ENCODE results near the gene SMARCAL1. TPM values are rescaled to one million over a fixed set of nuclear protein-coding genes. Genes with fewer than 3 reads are reported as not detected.

SMARCAL1 gene
- total RNA-seq, 2 donors from 2014 or later, result 9.9 to 27.7 TPM

GRCh38 chr2:216498379-216499352 is 86.4 kb downstream of the SMARCAL1 start, which contains the start of gene RPL37A:
Gene RPL37A (plus strand): TSS chr2:216498844. CDS start chr2:216498875, 31 bp downstream.
- intact Hi-C loops (cut with DNase I), result no loop called here
- H3K4me3 ChIP-seq, result peak within 1 kb of the TSS; percentile 59 to 79
- TF ChIP-seq POLR2A (IDR thresholded peaks at IDR 0.05) (peak; percentile 79 to 97 (median 97)), CTCF (IDR thresholded peaks at IDR 0.05) (peak in 1 of 7 experiments; percentile 5)
- ATAC-seq, result peak; percentile 99
- peaks cover 0 to 20% of the 10 kb centered on the region in 2 donors for H3K36me3 ChIP-seq (replicated peaks in 1 of 2; ENCODE audit: insufficient read depth in 1 of 2, low read depth in 2 of 2)
- peak; percentile 93 to 95 (median 95) for DNase-seq
- H3K27me3 ChIP-seq, result no peaks in the 10 kb centered on the region
- WGBS, 2 donors, result 0 to 1% methylated on average over 46 to 54 of the region's 54 CpGs
- H3K9me3 ChIP-seq, result no peaks in the 10 kb centered on the region
- H3K4me1 ChIP-seq, result peaks cover 34% of the 10 kb centered on the region
- H3K27ac ChIP-seq, result peak within 1 kb of the TSS; percentile 62 to 79 (median 72)

GRCh38 chr2:216499641-216500218 is 87.4 kb downstream of the SMARCAL1 start:
- Histone ChIP-seq H3K9me3 (no peaks in the 10 kb centered on the region), H3K27ac (peak overlapping the region in 3 of 4 donors; percentile 67 to 79 (median 77)), H3K4me3 (peak overlapping the region; percentile 59 to 79), H3K4me1 (peaks cover 34% of the 10 kb centered on the region), H3K27me3 (no peaks in the 10 kb centered on the region), H3K36me3 (replicated peaks in 1 of 2; ENCODE audit: insufficient read depth in 1 of 2, low read depth in 2 of 2) (peaks cover 0 to 23% of the 10 kb centered on the region in 2 donors)
- ATAC-seq (no peak), DNase-seq (no peak)
- intact Hi-C loops (cut with DNase I), result no loop called here
- TF ChIP-seq POLR2A (IDR thresholded peaks at IDR 0.05) (no peak), CTCF (IDR thresholded peaks at IDR 0.05) (no peak)
- 12 to 16% methylated on average over 6 of the region's 6 CpGs for WGBS, 2 donors

GRCh38 chr2:216500572-216500971 is 88.3 kb downstream of the SMARCAL1 start:
- WGBS, 2 donors, result 87 to 88% methylated on average over 2 of the region's 2 CpGs
- peaks cover 0 to 23% of the 10 kb centered on the region in 2 donors for H3K36me3 ChIP-seq (replicated peaks in 1 of 2; ENCODE audit: insufficient read depth in 1 of 2, low read depth in 2 of 2)
- no peaks in the 10 kb centered on the region for H3K27me3 ChIP-seq
- H3K4me3 ChIP-seq, result no peak overlapping the region
- ATAC-seq (no peak), DNase-seq (no peak)
- intact Hi-C loops (cut with DNase I), result no loop called here
- no peak overlapping the region for H3K27ac ChIP-seq
- peaks cover 34% of the 10 kb centered on the region for H3K4me1 ChIP-seq
- no peaks in the 10 kb centered on the region for H3K9me3 ChIP-seq
- no peak for TF ChIP-seq POLR2A (IDR thresholded peaks at IDR 0.05)
- no peak for TF ChIP-seq CTCF (IDR thresholded peaks at IDR 0.05)

GRCh38 chr2:216501854-216502253 is 89.6 kb downstream of the SMARCAL1 start:
- H3K9me3 ChIP-seq, result no peaks in the 10 kb centered on the region
- no peak overlapping the region for H3K27ac ChIP-seq
- no peak overlapping the region for H3K4me3 ChIP-seq
- no peaks in the 10 kb centered on the region for H3K27me3 ChIP-seq
- TF ChIP-seq CTCF (IDR thresholded peaks at IDR 0.05) (no peak), POLR2A (IDR thresholded peaks at IDR 0.05) (no peak)
- H3K36me3 ChIP-seq (replicated peaks in 1 of 2; ENCODE audit: insufficient read depth in 1 of 2, low read depth in 2 of 2), result peaks cover 0 to 23% of the 10 kb centered on the region in 2 donors
- no peak for DNase-seq
- 87 to 88% methylated on average over 8 of the region's 8 CpGs for WGBS, 2 donors
- intact Hi-C loops (cut with DNase I), result no loop called here
- no peak for ATAC-seq
- peaks cover 34% of the 10 kb centered on the region for H3K4me1 ChIP-seq
